OCI-LY1 (cell line): ENCODE measurements around the gene SH3YL1.

Experiments
- H2AFZ ChIP-seq: fragments of 200-600 bp; sonication (generic), shearing (Covaris generic); 2 replicates; pipeline ENCODE4 v1.6.0; 2014; ENCODE audit warnings: antibody characterized with exemption, mild to moderate bottlenecking, low read length
- H3F3A ChIP-seq: fragments of 200-600 bp; sonication (generic), shearing (Covaris generic); 2 replicates; pipeline ENCODE4 v1.6.0; 2014; ENCODE audit warnings: mild to moderate bottlenecking, antibody characterized with exemption, low read length, moderate library complexity; ENCODE audit not compliant: insufficient read depth
- H3K27ac ChIP-seq: fragments of 200-600 bp; sonication (generic); 2 replicates; pipeline ENCODE4 v1.5.1; 2014; ENCODE audit warnings: low read length, mixed run types, mild to moderate bottlenecking, low read depth; ENCODE audit not compliant: poor library complexity, severe bottlenecking
- H3K27me3 ChIP-seq: fragments of 200-600 bp; sonication (generic); 2 replicates; pipeline ENCODE4 v1.6.0; 2014; ENCODE audit warnings: antibody characterized with exemption, mild to moderate bottlenecking, low read length, moderate library complexity; ENCODE audit not compliant: insufficient read depth
- H3K36me3 ChIP-seq: fragments of 200-600 bp; sonication (generic); 2 replicates; pipeline ENCODE4 v1.6.1; 2014; ENCODE audit warnings: mild to moderate bottlenecking, antibody characterized with exemption, low read length, moderate library complexity, mixed read lengths; ENCODE audit not compliant: insufficient read depth
- H3K4me1 ChIP-seq: fragments of 200-600 bp; sonication (generic); 2 replicates; pipeline ENCODE4 v1.5.1; 2014; ENCODE audit warnings: mild to moderate bottlenecking, low read length, moderate library complexity; ENCODE audit not compliant: insufficient read depth, severe bottlenecking
- H3K4me2 ChIP-seq: fragments of 200-600 bp; sonication (generic), shearing (Covaris generic); 2 replicates; pipeline ENCODE4 v1.6.1; 2014; ENCODE audit warnings: low read length
- H3K4me3 ChIP-seq: fragments of 200-600 bp; sonication (generic); 2 replicates; pipeline ENCODE4 v1.5.1; 2014; ENCODE audit warnings: low read length, low read depth, mild to moderate bottlenecking, mixed read lengths; ENCODE audit not compliant: poor library complexity, severe bottlenecking
- H3K79me2 ChIP-seq: fragments of 200-600 bp; shearing (Covaris generic); 2 replicates; pipeline ENCODE4 v1.6.1; 2016; ENCODE audit warnings: mixed run types, low read length, mixed read lengths; ENCODE audit not compliant: insufficient read depth
- H3K9ac ChIP-seq: fragments of 200-600 bp; sonication (generic), shearing (Covaris generic); 2 replicates; pipeline ENCODE4 v1.6.1; 2014; ENCODE audit warnings: mild to moderate bottlenecking, low read length, mixed read lengths
- H3K9me2 ChIP-seq: fragments of 200-600 bp; sonication (generic), shearing (Covaris generic); 2 replicates; pipeline ENCODE4 v1.6.1; 2014; ENCODE audit warnings: low read depth, mild to moderate bottlenecking, low read length, mixed read lengths
- H3K9me3 ChIP-seq: fragments of 200-600 bp; shearing (Covaris generic); 2 replicates; pipeline ENCODE4 v1.6.1; 2014; ENCODE audit warnings: low read length, mixed read lengths
- H4K20me1 ChIP-seq: fragments of 200-600 bp; sonication (generic), shearing (Covaris generic); 2 replicates; pipeline ENCODE4 v1.6.0; 2016; ENCODE audit warnings: mild to moderate bottlenecking, low read length; ENCODE audit not compliant: insufficient read depth
- CTCF ChIP-seq: fragments of 200-600 bp; sonication (generic), shearing (Covaris generic); IDR thresholded peaks from 2 replicates; pipeline ENCODE4 v1.5.1; 2017; ENCODE audit warnings: mild to moderate bottlenecking, antibody characterized with exemption, low read length, moderate library complexity, mixed read lengths
- EZH2 ChIP-seq: fragments of 200-600 bp; sonication (generic), shearing (Covaris generic); IDR thresholded peaks from 2 replicates; pipeline ENCODE4 v1.8.0; 2017; ENCODE audit warnings: borderline replicate concordance, mixed run types, mild to moderate bottlenecking, antibody characterized with exemption, low read length, moderate library complexity, mixed read lengths

SH3YL1 gene

DNA sequence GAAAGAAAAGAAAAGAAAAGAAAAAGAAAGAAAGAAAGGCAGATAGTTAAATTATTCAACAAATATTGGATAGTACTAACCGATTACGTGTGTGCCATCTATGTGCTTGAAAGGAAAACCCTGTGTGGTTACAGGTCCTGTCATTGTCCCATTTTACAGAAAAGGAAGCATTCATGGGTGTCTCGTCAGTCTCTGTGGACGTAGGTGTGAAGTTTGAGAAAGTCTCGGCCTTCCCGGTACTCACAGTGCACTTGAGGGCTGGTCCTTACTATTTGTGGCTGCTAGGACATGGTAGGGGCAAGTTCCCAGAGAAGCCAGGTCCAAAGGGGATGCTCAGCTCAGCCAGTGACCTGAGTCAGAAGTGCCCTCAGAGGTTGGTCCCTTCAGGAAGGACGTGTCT lies 19.3 kb downstream of the SH3YL1 start:
- Histone ChIP-seq H3K4me2 (no peak overlapping the region), H3K27me3 (no peaks in the 10 kb centered on the region), H3K9ac (no peak overlapping the region), H3K4me1 (no peaks in the 10 kb centered on the region), H3K4me3 (no peak overlapping the region), H4K20me1 (no peaks in the 10 kb centered on the region), H3K79me2 (no peaks in the 10 kb centered on the region), H3K9me3 (no peaks in the 10 kb centered on the region), H3K9me2 (no peaks in the 10 kb centered on the region), H3K27ac (no peak overlapping the region), H2AFZ (no peak overlapping the region), H3K36me3 (peaks cover 31% of the 10 kb centered on the region), H3F3A (no peaks in the 10 kb centered on the region)
- TF ChIP-seq CTCF (no peak), EZH2 (no peak)

- no peaks in the 10 kb centered on the region for H4K20me1 ChIP-seq
These were observed 25.0 kb downstream of the SH3YL1 start for GRCh38 chr2:238869-239268.

DNA sequence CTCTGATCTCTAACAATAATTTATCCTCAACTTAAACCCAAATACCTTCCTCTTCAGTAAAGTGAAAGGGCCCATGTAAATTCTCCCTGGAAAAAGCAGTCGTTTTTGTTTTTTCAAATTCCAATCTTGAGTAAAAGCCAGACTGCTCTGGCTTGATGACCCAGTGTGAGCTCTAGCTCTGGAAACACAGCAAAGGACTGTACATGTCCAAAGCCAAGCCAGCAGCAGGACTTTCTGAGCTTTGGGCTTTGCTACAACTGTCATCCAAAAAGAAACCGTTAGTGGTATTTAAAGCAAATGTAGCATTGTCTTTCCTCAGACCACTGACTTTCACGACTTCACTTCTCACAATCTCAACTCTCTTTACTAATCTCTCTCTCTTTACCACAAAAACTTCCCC lies 25.4 kb downstream of the SH3YL1 start:
- Histone ChIP-seq H3K4me1 (no peaks in the 10 kb centered on the region), H3K4me3 (no peak overlapping the region), H2AFZ (no peak overlapping the region), H3K27me3 (no peaks in the 10 kb centered on the region), H3F3A (no peaks in the 10 kb centered on the region), H3K27ac (no peak overlapping the region), H3K9me2 (no peaks in the 10 kb centered on the region), H3K36me3 (peaks cover 12% of the 10 kb centered on the region), H3K9ac (no peak overlapping the region), H3K4me2 (no peak overlapping the region), H3K9me3 (no peaks in the 10 kb centered on the region), H4K20me1 (no peaks in the 10 kb centered on the region), H3K79me2 (no peaks in the 10 kb centered on the region)
- TF ChIP-seq EZH2 (no peak), CTCF (no peak)

More at GRCh38 chr2:238869-239268, 25.0 kb downstream of the SH3YL1 start:
- H3K9ac ChIP-seq = no peak overlapping the region
- H3K4me1 ChIP-seq = no peaks in the 10 kb centered on the region
- no peak overlapping the region for H3K4me3 ChIP-seq
- peaks cover 17% of the 10 kb centered on the region for H3K36me3 ChIP-seq
- no peaks in the 10 kb centered on the region for H3K27me3 ChIP-seq
- no peak overlapping the region for H3K4me2 ChIP-seq
- H3K27ac ChIP-seq = no peak overlapping the region
- H2AFZ ChIP-seq = no peak overlapping the region
- no peaks in the 10 kb centered on the region for H3K9me2 ChIP-seq
- no peaks in the 10 kb centered on the region for H3F3A ChIP-seq
- H3K79me2 ChIP-seq = no peaks in the 10 kb centered on the region
- H3K9me3 ChIP-seq = no peaks in the 10 kb centered on the region
- TF ChIP-seq CTCF = no peak
- TF ChIP-seq EZH2 = no peak
